ENCODE results near the gene SNX1.

SNX1 gene

GRCh38 chr15:64121614-64122013 is 25.8 kb downstream of the SNX1 start:
- no peak for DNase-seq

- DNase-seq, result no peak
These were observed 26.7 kb downstream of the SNX1 start for GRCh38 chr15:64122444-64122843.

GRCh38 chr15:64122936-64123351 is 27.2 kb downstream of the SNX1 start:
- no peak for DNase-seq

GRCh38 chr15:64125978-64126377 is 30.2 kb downstream of the SNX1 start:
- no peak for DNase-seq

- DNase-seq, result no peak
These were observed 31.9 kb downstream of the SNX1 start for GRCh38 chr15:64127521-64128270.

GRCh38 chr15:64130159-64130558 is 34.4 kb downstream of the SNX1 start:
- no peak for DNase-seq

GRCh38 chr15:64131547-64131946 is 35.8 kb downstream of the SNX1 start:
- no peak for DNase-seq

- DNase-seq, result no peak
These were observed 36.4 kb downstream of the SNX1 start for GRCh38 chr15:64132217-64132616.

- no peak for DNase-seq
These were observed 38.0 kb downstream of the SNX1 start for GRCh38 chr15:64133623-64134344.

GRCh38 chr15:64134345-64134829 is 38.6 kb downstream of the SNX1 start:
- no peak for DNase-seq

GRCh38 chr15:64136347-64136746 is 40.6 kb downstream of the SNX1 start:
- no peak for DNase-seq

GRCh38 chr15:64137226-64137833 is 41.5 kb downstream of the SNX1 start:
- no peak for DNase-seq

- DNase-seq, result no peak
These were observed 42.7 kb downstream of the SNX1 start for GRCh38 chr15:64138331-64138941.

GRCh38 chr15:64141798-64142512 is 46.2 kb downstream of the SNX1 start:
- DNase-seq, result no peak

GRCh38 chr15:64143276-64143675 is 47.5 kb downstream of the SNX1 start:
- no peak for DNase-seq

- DNase-seq, result no peak
These were observed 48.4 kb downstream of the SNX1 start for GRCh38 chr15:64144192-64144564.

- DNase-seq, result no peak
These were observed 48.9 kb downstream of the SNX1 start for GRCh38 chr15:64144565-64145281.

- no peak for DNase-seq
These were observed 50.3 kb downstream of the SNX1 start for GRCh38 chr15:64146041-64146440.

GRCh38 chr15:64146520-64146884 is 50.7 kb downstream of the SNX1 start:
- no peak for DNase-seq

- DNase-seq, result no peak
These were observed 51.3 kb downstream of the SNX1 start for GRCh38 chr15:64146885-64147681.

- no peak for DNase-seq
These were observed 52.4 kb downstream of the SNX1 start for GRCh38 chr15:64148168-64148567.
